ENCODE results near the gene DGKZ.
"Not testable (repeated sequence)": the region's sequence is repeated elsewhere in the genome, so short reads cannot be mapped to it uniquely, and the experiment has no call there.

GRCh38 chr11:46372501-46372900 is 25.2 kb downstream of the DGKZ start:
- not testable (repeated sequence) for TF ChIP-seq EZH2 (IDR thresholded peaks at IDR 0.05; ENCODE audit: insufficient read depth, poor library complexity, severe bottlenecking); EZH2phosphoT487 (IDR thresholded peaks at IDR 0.05; ENCODE audit: insufficient read depth, low read depth)

Data from GM23248 (cell line).